GM12875 (cell line): Measurements from ENCODE around the gene FEM1B.

ENCODE experiments used
- H3K4me3 ChIP-seq: one replicate; pipeline ENCODE4 v1.5.1; 2011; ENCODE audit warnings: low read depth, low read length, control low read depth
- TF ChIP-seq, protein P1 (sequence below): IDR thresholded peaks from 2 replicates; pipeline ENCODE4 v1.5.1; 2011; ENCODE audit warnings: low read depth, mild to moderate bottlenecking, control low read depth, inconsistent platforms, low read length, moderate library complexity, borderline replicate concordance; ENCODE audit not compliant: insufficient read depth

FEM1B gene

DNA sequence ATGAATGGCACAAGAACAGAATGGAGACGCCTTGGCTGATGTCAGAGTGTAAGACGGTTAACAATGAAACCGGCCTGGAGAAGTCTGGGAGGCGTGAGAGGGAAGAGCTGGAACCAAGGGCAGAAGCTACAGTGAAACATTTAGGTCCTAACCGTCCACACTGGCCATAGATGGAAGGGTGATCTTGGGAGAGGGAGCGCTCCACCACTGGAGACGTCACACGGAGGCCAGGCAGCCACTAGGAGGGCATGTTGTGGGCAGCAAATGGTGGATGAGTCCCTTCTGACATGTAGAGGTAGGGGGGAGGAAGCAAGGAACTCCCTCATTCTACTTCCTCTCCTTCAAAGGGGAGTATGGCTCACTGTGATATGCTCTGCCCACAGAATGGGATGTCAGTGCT is 23.8 kb downstream of the FEM1B start:
- no peak overlapping the region for H3K4me3 ChIP-seq
- TF ChIP-seq, protein P1, sequence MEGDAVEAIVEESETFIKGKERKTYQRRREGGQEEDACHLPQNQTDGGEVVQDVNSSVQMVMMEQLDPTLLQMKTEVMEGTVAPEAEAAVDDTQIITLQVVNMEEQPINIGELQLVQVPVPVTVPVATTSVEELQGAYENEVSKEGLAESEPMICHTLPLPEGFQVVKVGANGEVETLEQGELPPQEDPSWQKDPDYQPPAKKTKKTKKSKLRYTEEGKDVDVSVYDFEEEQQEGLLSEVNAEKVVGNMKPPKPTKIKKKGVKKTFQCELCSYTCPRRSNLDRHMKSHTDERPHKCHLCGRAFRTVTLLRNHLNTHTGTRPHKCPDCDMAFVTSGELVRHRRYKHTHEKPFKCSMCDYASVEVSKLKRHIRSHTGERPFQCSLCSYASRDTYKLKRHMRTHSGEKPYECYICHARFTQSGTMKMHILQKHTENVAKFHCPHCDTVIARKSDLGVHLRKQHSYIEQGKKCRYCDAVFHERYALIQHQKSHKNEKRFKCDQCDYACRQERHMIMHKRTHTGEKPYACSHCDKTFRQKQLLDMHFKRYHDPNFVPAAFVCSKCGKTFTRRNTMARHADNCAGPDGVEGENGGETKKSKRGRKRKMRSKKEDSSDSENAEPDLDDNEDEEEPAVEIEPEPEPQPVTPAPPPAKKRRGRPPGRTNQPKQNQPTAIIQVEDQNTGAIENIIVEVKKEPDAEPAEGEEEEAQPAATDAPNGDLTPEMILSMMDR, result no peak

DNA sequence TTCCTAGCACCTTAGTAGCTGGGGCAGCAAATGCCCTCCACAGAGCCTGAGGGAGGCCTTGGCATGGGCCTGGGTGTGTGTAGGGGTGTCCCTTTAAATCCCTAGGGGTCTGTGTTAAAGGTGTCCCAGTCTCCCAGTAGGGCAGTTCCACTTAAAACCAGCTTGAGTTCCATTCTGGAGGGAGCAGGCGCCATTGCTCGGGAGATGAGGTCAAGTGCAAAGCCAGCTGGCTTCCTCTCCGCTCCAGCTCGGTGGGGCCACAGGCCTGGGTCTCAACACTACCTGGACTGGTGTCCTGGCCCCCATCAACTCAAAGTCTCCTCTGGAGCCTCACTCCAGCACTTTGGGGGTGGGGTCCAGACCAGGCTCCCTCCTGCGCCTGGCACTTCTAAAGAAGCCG is 25.2 kb downstream of the FEM1B start:
- TF ChIP-seq, protein P1, result no peak
- no peak overlapping the region for H3K4me3 ChIP-seq

DNA sequence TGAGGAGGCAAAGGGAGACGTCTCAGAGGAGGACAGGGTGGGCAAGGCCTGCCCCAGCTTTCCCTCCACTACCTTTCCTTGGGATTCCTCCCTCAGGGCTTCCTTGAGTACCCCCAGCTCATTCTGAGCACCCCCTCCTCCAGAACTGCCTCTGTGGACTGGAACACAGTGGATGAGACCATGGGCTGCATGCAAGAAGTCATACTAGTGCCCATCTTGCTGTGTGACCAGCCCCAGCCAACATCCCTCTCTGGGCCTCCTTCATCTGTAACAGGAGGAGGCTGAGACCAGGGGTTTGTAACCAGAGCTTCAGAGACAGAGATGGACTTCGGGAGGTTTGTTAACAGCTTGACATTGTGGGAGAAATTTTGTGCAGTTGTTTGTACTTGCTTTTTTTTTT is 25.6 kb downstream of the FEM1B start:
- no peak overlapping the region for H3K4me3 ChIP-seq
- TF ChIP-seq, protein P1, result no peak

DNA sequence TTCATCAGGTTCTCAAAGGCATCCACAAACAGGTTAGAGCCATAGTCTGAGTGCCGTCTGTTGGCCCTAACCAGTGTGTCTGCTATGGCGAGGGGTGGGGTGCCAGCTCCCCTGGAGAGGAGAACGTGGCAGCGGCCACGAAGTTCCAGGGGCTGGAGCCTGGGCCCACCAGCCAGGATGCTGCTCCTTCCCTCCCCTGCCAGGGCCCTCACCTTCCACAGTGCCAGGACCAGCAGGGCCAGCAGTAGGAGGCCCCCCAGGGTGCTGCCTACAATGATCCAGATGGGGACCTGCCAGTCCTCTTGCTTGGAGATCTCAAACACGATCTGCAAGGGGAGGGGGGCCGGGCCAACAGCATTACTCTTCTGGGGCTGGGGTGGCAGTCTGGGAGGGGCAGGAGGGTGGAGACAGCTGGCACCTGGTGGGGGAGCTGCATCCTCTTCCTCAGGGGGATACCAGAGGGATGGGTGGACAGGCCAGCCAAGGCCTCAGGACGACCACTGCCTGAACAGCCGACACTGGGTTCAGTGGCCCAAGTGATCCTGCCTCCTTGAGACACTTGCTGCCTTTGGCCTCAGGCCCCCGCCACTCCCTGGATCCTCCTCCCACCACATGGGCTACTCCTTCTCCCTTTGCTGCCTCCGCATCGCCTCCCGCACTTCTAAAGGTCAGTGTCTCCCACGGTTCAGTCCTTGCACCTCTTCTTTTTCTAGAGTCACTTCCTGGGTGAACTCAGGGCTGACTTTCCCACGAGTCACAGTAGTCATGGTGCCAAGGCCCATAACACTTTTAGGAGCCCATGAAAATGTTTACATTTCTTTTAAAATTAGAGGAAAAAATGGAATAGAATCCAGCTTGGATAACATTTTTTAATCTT is 26.3 kb downstream of the FEM1B start:
- TF ChIP-seq, protein P1, result no peak
- no peak overlapping the region for H3K4me3 ChIP-seq

DNA sequence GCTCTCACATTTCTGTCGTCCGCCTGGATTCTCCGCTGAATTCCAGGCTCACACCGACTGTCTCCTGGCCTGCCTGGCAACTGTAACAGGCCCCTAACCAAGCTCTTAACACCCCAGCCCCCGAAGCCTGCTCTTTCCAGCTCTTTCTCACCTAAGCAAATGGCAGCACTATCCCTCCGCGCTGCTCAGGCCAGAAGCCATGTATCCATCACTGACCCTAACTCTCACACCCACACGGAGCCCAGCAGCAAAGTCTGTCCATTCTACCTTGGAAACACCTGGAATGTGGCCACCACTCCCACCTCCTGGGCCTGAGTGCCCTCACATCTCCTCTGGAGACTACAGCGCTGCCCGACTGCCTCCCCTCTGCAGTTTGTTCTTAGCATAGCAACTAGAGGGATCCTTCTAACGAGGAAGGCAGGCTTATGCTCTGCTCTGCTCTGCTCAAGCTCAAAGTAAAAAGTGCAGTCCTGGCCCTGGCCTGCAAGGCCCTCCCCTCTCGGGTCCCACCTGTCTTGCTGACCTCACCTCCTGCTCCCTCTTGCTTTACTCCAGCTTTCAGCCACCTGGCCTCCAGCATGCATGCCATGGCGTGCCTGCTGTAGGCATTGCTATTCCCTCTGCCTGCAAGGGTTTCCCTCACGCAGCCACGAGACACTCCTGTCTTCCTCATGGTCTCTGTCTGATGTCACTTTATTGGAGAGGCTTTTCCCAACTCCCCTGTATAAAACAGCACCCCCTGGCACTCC is 27.2 kb downstream of the FEM1B start:
- no peak overlapping the region for H3K4me3 ChIP-seq
- TF ChIP-seq, protein P1, result no peak

DNA sequence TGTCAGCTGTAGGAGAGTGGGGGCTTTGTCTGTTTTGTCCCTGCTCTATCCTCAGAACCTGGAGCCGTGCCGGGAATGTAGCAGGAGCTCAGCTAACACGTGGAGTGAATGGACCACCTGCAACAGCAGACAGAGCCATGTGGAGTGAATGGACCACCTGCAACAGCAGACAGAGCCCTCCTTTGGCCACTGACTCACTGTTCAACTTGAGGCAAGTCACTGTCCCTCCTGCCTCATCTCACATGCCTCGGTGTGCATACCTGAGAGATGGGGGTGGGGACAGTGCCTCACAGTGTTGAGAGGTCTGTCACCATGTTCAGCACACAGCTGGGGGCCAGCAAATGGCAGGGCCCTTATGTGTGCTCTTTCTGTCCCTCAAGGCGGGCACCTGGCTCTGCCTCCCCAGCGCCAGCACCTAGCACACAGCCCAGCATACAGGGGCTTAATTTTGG is 27.9 kb downstream of the FEM1B start:
- TF ChIP-seq, protein P1, result no peak
- no peak overlapping the region for H3K4me3 ChIP-seq
